Urinary bladder (tissue), 4 donors: ENCODE measurements around the gene RFXANK. TPM values are rescaled to one million over a fixed set of nuclear protein-coding genes. Genes with fewer than 3 reads are reported as not detected.
A peak's percentile ranks its signal among the peaks of the same experiment; 100 is the strongest.
"Not testable (repeated sequence)": the region's sequence is repeated elsewhere in the genome, so short reads cannot be mapped to it uniquely, and the experiment has no call there.

ENCODE experiments used
- DNase-seq: peaks from one replicate; pipeline ENCODE4 v3.0.0-alpha.2; 2015; ENCODE audit errors: extremely low spot score
- H3K27ac ChIP-seq: one replicate; pipeline ENCODE4 v1.5.1; 2013; ENCODE audit warnings: low read depth, mild to moderate bottlenecking, moderate library complexity
- H3K36me3 ChIP-seq: one replicate; pipeline ENCODE4 v1.6.1; 2013; ENCODE audit warnings: mild to moderate bottlenecking, moderate library complexity; ENCODE audit not compliant: insufficient read depth
- H3K4me1 ChIP-seq: one replicate; pipeline ENCODE4 v1.6.1; 2013; ENCODE audit warnings: mild to moderate bottlenecking, moderate library complexity; ENCODE audit not compliant: insufficient read depth
- H3K4me3 ChIP-seq: one replicate; pipeline ENCODE4 v1.5.1; 2013; ENCODE audit warnings: low read depth, low read length
- WGBS: extraction: QIAGEN DNeasy Blood & Tissue Kit; methylation state at CpG from one replicate; pipeline ENCODE4 v1.1.7; 2013; 5-methylcytosine and 5-hydroxymethylcytosine counted together
- polyA plus RNA-seq: library from polyadenylated mRNA; stranded (reverse); fragments of 200-250 nt; gene quantifications from one replicate; pipeline ENCODE4 v1.2.3, GENCODE V29; 2013
- total RNA-seq: library from RNA; depleted of rRNA; stranded (reverse); fragments of >200 nt; gene quantifications from one replicate; pipeline ENCODE4 v1.2.3, GENCODE V29; 2014
- donor health status: healthy with polysubstance abuse.
- donor health status: healthy.

Gene RFXANK, protein sequence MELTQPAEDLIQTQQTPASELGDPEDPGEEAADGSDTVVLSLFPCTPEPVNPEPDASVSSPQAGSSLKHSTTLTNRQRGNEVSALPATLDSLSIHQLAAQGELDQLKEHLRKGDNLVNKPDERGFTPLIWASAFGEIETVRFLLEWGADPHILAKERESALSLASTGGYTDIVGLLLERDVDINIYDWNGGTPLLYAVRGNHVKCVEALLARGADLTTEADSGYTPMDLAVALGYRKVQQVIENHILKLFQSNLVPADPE
- total RNA-seq (28.1 TPM), polyA plus RNA-seq (62.8 TPM)

GRCh38 chr19:19192078-19192882 is at the start of gene RFXANK, which contains the start of gene BORCS8:
Gene RFXANK, plus strand, starts transcription at chr19:19192258. Its CDS starts 1,689 bp downstream, at chr19:19193947.
Gene BORCS8, minus strand, starts transcription at chr19:19192152. Its CDS starts 35 bp downstream, at chr19:19192117.
- Histone ChIP-seq H3K4me1 (no peaks in the 10 kb centered on the region), H3K36me3 (peaks cover 3% of the 10 kb centered on the region), H3K4me3 (peak within 1 kb of the TSS; percentile 73), H3K27ac (peak within 1 kb of the TSS; percentile 99)
- peak; percentile 99 for DNase-seq
- WGBS = under 1% methylated on average over 53 of the region's 53 CpGs

GRCh38 chr19:19142347-19142746 is 49.7 kb upstream of the RFXANK start:
- 92% methylated on average over 12 of the region's 12 CpGs for WGBS
- H3K27ac ChIP-seq = no peak overlapping the region
- H3K4me3 ChIP-seq = no peak overlapping the region
- no peaks in the 10 kb centered on the region for H3K4me1 ChIP-seq
- H3K36me3 ChIP-seq = no peaks in the 10 kb centered on the region
- DNase-seq = no peak

- Histone ChIP-seq H3K36me3 (no peaks in the 10 kb centered on the region), H3K4me1 (no peaks in the 10 kb centered on the region), H3K4me3 (no peak overlapping the region), H3K27ac (no peak overlapping the region)
- 81% methylated on average over 17 of the region's 17 CpGs for WGBS
- no peak for DNase-seq
Measured at GRCh38 chr19:19145281-19145680, 46.8 kb upstream of the RFXANK start.

GRCh38 chr19:19145684-19146608 is 46.1 kb upstream of the RFXANK start:
- H3K36me3 ChIP-seq = no peaks in the 10 kb centered on the region
- DNase-seq = no peak
- no peak overlapping the region for H3K4me3 ChIP-seq
- H3K27ac ChIP-seq = no peak overlapping the region
- no peaks in the 10 kb centered on the region for H3K4me1 ChIP-seq
- 30% methylated on average over 47 of the region's 47 CpGs for WGBS

- Histone ChIP-seq H3K36me3 (no peaks in the 10 kb centered on the region), H3K4me3 (no peak overlapping the region), H3K27ac (no peak overlapping the region), H3K4me1 (no peaks in the 10 kb centered on the region)
- DNase-seq = no peak
- 97% methylated on average over 7 of the region's 7 CpGs for WGBS
Measured at GRCh38 chr19:19146865-19147264, 45.2 kb upstream of the RFXANK start.

DNA sequence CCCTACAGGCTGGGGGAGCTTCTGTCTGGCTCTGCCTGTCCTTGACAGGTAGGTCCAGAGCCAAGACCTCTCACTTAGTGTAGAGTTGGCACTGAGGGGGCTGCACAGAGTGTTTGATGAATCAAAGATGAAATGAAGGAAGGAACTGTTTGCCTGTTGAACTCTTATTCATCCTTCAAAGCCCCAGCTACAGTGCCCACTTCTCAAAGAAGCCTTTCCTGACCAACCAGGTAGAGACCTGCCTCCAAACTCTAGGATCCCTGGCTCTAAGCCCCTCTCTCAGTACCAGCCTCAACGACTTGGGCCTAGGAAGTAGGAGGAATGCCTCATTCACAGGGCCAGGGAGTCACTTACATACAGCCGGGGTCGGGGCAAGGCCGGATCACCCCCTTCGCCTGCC is 44.7 kb upstream of the RFXANK start:
- Histone ChIP-seq H3K4me1 (no peaks in the 10 kb centered on the region), H3K36me3 (no peaks in the 10 kb centered on the region), H3K27ac (no peak overlapping the region), H3K4me3 (no peak overlapping the region)
- WGBS = 94% methylated on average over 5 of the region's 5 CpGs
- no peak for DNase-seq

DNA sequence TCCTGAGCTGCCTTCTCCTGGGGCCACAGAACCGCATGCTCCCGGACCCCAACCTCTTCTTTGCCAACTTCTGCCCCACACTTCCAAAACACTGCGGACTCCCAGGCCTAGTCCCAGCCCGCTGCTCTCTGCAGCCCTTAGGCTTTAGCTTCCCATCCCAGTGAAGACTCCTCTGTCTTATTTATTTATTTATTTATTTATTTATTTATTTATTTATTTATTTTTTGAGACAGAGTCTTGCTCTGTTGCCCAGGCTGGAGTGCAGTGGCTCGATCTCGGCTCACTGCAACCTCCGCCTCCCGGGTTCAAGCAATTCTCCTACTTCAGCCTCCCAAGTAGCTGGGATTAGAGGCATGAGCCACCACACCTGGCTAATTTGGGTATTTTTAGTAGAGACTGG is 43.6 kb upstream of the RFXANK start:
- not testable (repeated sequence) for H3K4me3 ChIP-seq, H3K27ac ChIP-seq, H3K36me3 ChIP-seq, H3K4me1 ChIP-seq, DNase-seq
- WGBS = 96% methylated on average over 8 of the region's 8 CpGs

DNA sequence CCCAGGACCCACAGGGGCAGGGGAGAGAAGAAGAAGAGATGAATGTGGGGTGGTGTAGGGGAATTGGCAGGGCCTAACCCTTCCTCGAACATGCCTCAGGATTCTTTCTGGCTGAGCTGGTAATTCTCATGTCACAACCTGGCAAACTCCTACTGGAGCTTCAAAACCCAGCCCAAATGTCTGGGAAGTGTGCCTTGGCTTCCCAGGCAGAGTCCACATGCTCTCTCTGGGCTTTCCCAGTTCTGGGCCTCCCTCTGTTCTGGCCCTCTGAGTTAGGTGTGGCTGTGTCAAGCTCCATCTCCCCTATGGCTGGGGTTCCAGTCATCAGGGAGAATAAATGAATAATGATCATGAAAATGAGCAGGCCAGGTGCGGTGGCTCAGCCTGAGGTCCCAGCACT is 42.6 kb upstream of the RFXANK start:
- Histone ChIP-seq H3K4me3 (no peak overlapping the region), H3K4me1 (no peaks in the 10 kb centered on the region), H3K27ac (no peak overlapping the region), H3K36me3 (no peaks in the 10 kb centered on the region)
- DNase-seq = no peak
- 78% methylated on average over 2 of the region's 2 CpGs for WGBS

- WGBS = 79% methylated on average over 11 of the region's 11 CpGs
- no peak for DNase-seq
Measured at GRCh38 chr19:19151418-19151817, 40.6 kb upstream of the RFXANK start.

DNA sequence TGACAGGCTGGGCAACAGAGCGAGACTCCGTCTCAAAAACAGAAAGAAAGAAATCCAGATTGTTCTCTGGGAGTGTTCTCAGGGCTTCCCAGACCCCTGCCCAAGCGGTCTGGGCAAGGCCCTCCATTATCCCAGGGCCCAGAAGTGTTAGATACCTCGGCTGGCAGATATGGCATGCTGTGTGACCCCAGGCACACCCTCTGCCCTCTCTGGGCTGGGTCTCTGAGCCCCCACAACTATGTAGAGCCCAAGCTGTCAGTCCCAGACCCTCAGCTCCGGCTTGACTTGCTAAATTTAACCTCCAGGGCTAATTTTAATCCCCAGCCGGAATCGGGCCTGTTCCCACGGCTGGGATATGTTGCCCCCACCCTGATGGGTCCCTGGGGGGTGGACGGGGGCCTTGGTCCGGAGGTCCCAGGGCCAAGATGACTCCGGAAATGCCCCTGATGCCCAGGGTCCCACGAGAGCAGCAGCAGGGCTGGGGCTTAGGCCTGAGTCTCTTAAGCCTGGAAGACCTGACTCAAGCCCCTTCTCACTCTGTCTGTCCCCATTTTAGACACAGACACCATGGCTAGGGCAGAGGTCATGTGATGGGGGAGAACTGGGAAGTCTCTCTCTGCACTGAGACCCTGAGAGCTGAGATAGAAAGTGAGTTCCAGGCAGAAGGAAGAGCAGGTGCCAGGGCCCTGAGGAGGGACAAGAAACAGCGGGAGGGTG is 39.2 kb upstream of the RFXANK start:
- no peaks in the 10 kb centered on the region for H3K4me1 ChIP-seq
- 76% methylated on average over 13 of the region's 13 CpGs for WGBS

More at GRCh38 chr19:19151418-19151817, 40.6 kb upstream of the RFXANK start:
- Histone ChIP-seq H3K4me1 (no peaks in the 10 kb centered on the region), H3K4me3 (no peak overlapping the region), H3K27ac (no peak overlapping the region), H3K36me3 (no peaks in the 10 kb centered on the region)

DNA sequence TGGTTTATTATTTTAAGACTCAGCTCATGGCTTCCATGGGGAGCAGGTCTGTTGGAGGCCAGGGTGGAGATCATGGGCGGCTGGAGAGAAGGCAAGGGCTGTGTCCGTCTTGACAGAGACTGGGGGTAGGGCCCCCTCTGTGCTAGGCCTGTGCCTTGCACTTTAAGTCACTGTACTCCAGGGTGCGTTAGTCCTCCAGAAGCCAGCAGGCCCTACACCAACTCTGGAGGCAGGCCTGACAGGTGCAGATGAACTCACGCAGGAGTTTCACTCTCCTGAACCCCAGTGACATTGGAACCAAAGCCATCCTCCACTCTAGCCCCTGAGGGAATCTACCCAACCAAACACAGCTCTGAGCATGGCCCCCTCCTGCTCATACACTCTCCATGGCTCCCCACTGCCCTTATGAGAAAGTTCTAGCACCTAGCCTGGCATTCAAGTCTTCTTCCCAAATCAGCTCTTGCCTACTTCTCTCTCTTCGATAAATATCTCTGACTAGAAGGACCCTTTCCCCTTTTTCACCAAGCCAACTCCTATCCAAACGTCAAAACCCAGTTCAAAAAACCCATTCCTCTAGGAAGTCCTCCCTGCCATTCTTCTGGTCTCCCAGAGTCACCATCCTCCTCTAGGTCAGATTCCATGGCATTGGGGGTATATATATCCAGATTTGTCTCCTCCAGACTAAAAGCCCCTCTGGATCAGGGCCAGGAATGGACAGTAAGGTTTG is 37.1 kb upstream of the RFXANK start:
- DNase-seq = no peak
- H3K27ac ChIP-seq = no peak overlapping the region
- H3K4me1 ChIP-seq = no peaks in the 10 kb centered on the region
- WGBS = 94% methylated on average over 6 of the region's 6 CpGs
- H3K36me3 ChIP-seq = no peaks in the 10 kb centered on the region
- H3K4me3 ChIP-seq = no peak overlapping the region

More for the DNA sequence above, 39.2 kb upstream of the RFXANK start:
- Histone ChIP-seq H3K27ac (no peak overlapping the region), H3K36me3 (no peaks in the 10 kb centered on the region), H3K4me3 (no peak overlapping the region)
- DNase-seq = no peak

DNA sequence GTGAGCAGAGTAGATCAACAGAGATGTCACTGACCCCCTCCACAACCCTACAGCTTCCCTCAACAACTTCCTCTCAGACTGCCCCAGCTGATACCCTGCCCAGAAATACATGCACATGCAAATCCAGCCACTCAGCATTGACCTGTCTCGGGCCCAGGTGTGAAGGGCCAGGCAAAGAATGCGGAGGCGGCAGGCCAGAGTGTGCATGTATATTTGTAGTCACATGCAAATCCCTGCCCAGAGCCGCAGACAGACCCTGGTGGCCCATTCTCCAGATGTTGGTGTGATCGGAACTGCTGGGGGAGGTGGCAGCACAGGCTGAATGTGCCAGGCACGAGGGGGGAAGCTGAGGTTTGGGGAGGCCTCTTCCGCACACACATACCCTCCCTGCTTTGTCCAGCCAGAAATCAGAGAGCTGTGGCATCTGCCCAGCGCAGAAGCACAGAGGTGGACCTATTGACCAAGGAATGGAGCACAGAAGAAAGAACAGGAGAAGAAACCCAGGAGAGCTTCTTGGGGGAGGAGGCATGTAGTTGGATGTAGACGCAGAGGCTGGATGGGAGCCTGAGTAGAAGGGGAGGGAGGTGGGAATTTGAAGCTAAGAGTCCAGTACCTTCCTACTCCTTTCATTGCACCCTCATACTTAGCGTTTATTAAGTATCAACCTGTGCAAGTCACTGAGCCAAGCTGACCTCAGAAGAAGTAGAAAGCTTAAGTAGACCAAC is 36.4 kb upstream of the RFXANK start:
- Histone ChIP-seq H3K4me1 (no peaks in the 10 kb centered on the region), H3K36me3 (no peaks in the 10 kb centered on the region), H3K4me3 (no peak overlapping the region), H3K27ac (no peak overlapping the region)
- no peak for DNase-seq
- 90% methylated on average over 10 of the region's 10 CpGs for WGBS
